Astrocyte of the spinal cord (primary cell): ENCODE measurements around the gene ZER1.

Experiments used
- DNase-seq: peaks from one replicate; pipeline ENCODE4 v3.0.0; 2011; ENCODE audit warnings: low read depth, low spot score
- H3K4me3 ChIP-seq: 2 replicates; pipeline ENCODE4 v1.5.1; 2011; ENCODE audit warnings: low read depth, mild to moderate bottlenecking, low read length, moderate library complexity
- CTCF ChIP-seq: IDR thresholded peaks from 2 replicates; pipeline ENCODE4 v1.5.1; 2012; ENCODE audit warnings: low read depth, mild to moderate bottlenecking, low read length, inconsistent platforms
- in situ Hi-C: cut with HindIII; loops from 2 replicates; pipeline ENCODE4 v1.10.0; 2017; ENCODE audit warnings: low sequenced_read_pairs

Gene ZER1

GRCh38 chr9:128764361-128764760 is 7.4 kb downstream of the ZER1 start:
- DNase-seq: no peak
- H3K4me3 ChIP-seq: no peak overlapping the region
- in situ Hi-C loops: no loop called here
- no peak for TF ChIP-seq CTCF

- no peak overlapping the region for H3K4me3 ChIP-seq
- no peak for DNase-seq
- in situ Hi-C loops: no loop called here
- TF ChIP-seq CTCF: no peak
Observed at GRCh38 chr9:128762671-128763449, 8.9 kb downstream of the ZER1 start.

- DNase-seq: no peak
- in situ Hi-C loops: no loop called here
- no peak overlapping the region for H3K4me3 ChIP-seq
- no peak for TF ChIP-seq CTCF
Observed at GRCh38 chr9:128757602-128758001, 14.1 kb downstream of the ZER1 start.

- no peak overlapping the region for H3K4me3 ChIP-seq
- DNase-seq: no peak
- TF ChIP-seq CTCF: no peak
- in situ Hi-C loops: no loop called here
Observed at GRCh38 chr9:128753627-128754026, 18.1 kb downstream of the ZER1 start.

GRCh38 chr9:128750926-128751595 is 20.7 kb downstream of the ZER1 start:
- TF ChIP-seq CTCF: no peak
- DNase-seq: no peak
- no peak overlapping the region for H3K4me3 ChIP-seq
- in situ Hi-C loops: no loop called here

GRCh38 chr9:128747241-128747640 is 24.5 kb downstream of the ZER1 start:
- no peak for TF ChIP-seq CTCF
- DNase-seq: no peak
- H3K4me3 ChIP-seq: no peak overlapping the region
- in situ Hi-C loops: no loop called here
